Right cardiac atrium (tissue), 5 donors: Measurements from ENCODE around the gene TECPR2. TPM values are rescaled to one million over a fixed set of nuclear protein-coding genes. Genes with fewer than 3 reads are reported as not detected.
"Not testable (repeated sequence)": the region's sequence is repeated elsewhere in the genome, so short reads cannot be mapped to it uniquely, and the experiment has no call there.

ENCODE experiments used
- ATAC-seq, 2 donors: fragments of 200-7000 bp; cut with Tn5 transposase; one replicate each; pipeline versions ENCODE4 v1.8.0 to v1.9.1; 2020; ENCODE audit warnings: moderate library complexity in 2 of 2, mild to moderate bottlenecking in 1 of 2
- DNase-seq, 3 donors: peaks; one replicate each; pipeline ENCODE4 v3.0.0-alpha.2; 2020
- H3K27ac ChIP-seq: one replicate; pipeline ENCODE4 v1.5.1; 2013; ENCODE audit warnings: mild to moderate bottlenecking, low read length, control low read depth, moderate library complexity
- H3K27me3 ChIP-seq: one replicate; pipeline ENCODE4 v1.6.1; 2013; ENCODE audit not compliant: control insufficient read depth, insufficient read depth
- H3K4me1 ChIP-seq: one replicate; pipeline ENCODE4 v1.6.1; 2013; ENCODE audit warnings: low read length; ENCODE audit not compliant: control insufficient read depth, insufficient read depth
- H3K4me3 ChIP-seq: one replicate; pipeline ENCODE4 v1.5.1; 2013; ENCODE audit warnings: low read length, control low read depth
- H3K9me3 ChIP-seq: one replicate; pipeline ENCODE4 v1.6.1; 2013; ENCODE audit warnings: low read length; ENCODE audit not compliant: control insufficient read depth
- WGBS: extraction: QIAGEN DNeasy Blood & Tissue Kit; methylation state at CpG from one replicate; pipeline ENCODE4 v1.1.7; 2013; 5-methylcytosine and 5-hydroxymethylcytosine counted together
- intact Hi-C, 4 donors: fragments of 100-400 bp; cut with DNase I; formaldehyde crosslinking; loops; one replicate each; pipeline versions ENCODE4 v1.11.0 to v1.14.0; 2022 to 2023
- microRNA-seq, 2 donors: library from miRNA; unstranded; fragments of <30 nt; microRNA quantifications; one replicate each; pipeline ENCODE4 v1.2.0, GENCODE V29; 2020 to 2021
- polyA plus RNA-seq: library from polyadenylated mRNA; stranded (reverse); fragments of 200-250 nt; gene quantifications from one replicate; pipeline ENCODE4 v1.2.3, GENCODE V29; 2013
- total RNA-seq, 4 donors: library from RNA; stranded (reverse); fragmentation: NEBNext Ultra II Directional; extraction: Animal tissue kit (Norgen Biotek cat#: 25700); gene quantifications; one replicate each; pipeline ENCODE4 v1.2.1, GENCODE V29; 2021
- donor health status: healthy with polysubstance abuse.
- donor health status: DM: no; HTN: yes; CAD: no.
- donor health status: DM: no; HTN: no; CAD: no.
- donor health status: DM: no; HTN: yes; CAD: no; lungs with severe emphysema.
- donor health status: DM: yes; HTN: yes; CAD: no.

Gene TECPR2
- total and polyA plus RNA-seq, 5 donors, result 10.1 to 32.0 (median 23.5) TPM

GRCh38 chr14:102550927-102551401 lies 188.2 kb downstream of the TECPR2 start:
- H3K9me3 ChIP-seq, H3K27me3 ChIP-seq, H3K4me1 ChIP-seq, DNase-seq, intact Hi-C loops, ATAC-seq, H3K27ac ChIP-seq, H3K4me3 ChIP-seq: not testable (repeated sequence)
- 66% methylated on average over 3 of the region's 3 CpGs for WGBS

Small RNAs within 50 kb of the gene (microRNA-seq; reads per million reads assigned to microRNA genes)
- gene MIR4309, result 0 reads per million in 2 donors

Other genes starting within 250 kb of the TECPR2 start
- gene WDR20, start 223.0 kb upstream of the TECPR2 start, total RNA-seq, result 10 to 100 TPM; 21.9 to 27.3 (median 22.4) TPM
- 13.2 TPM for gene WDR20, start 223.0 kb upstream of the TECPR2 start, polyA plus RNA-seq
- 10 to 100 TPM; 11.4 to 18.4 (median 13.5) TPM for gene MOK, start 57.8 kb upstream of the TECPR2 start, total RNA-seq
- 13.9 TPM for gene MOK, start 57.8 kb upstream of the TECPR2 start, polyA plus RNA-seq
- gene ZNF839, start 43.2 kb upstream of the TECPR2 start, total RNA-seq, result 10 to 100 TPM in 1 of 4 donors, 1 to 10 TPM in 3; 5.7 to 11.0 (median 7.0) TPM
- 7.0 TPM for gene ZNF839, start 43.2 kb upstream of the TECPR2 start, polyA plus RNA-seq
- gene CINP, start 51 bp upstream of the TECPR2 start, total RNA-seq, result 10 to 100 TPM; 31.8 to 35.3 (median 33.5) TPM
- gene CINP, start 51 bp upstream of the TECPR2 start, polyA plus RNA-seq, result 38.2 TPM
- gene ANKRD9, start 146.8 kb downstream of the TECPR2 start, total RNA-seq, result 100 to 1,000 TPM; 115 to 134 (median 125) TPM
- gene ANKRD9, start 146.8 kb downstream of the TECPR2 start, polyA plus RNA-seq, result 43.1 TPM
- gene RCOR1, start 229.7 kb downstream of the TECPR2 start, total RNA-seq, result 10 to 100 TPM; 12.2 to 14.4 (median 13.6) TPM
- 4.4 TPM for gene RCOR1, start 229.7 kb downstream of the TECPR2 start, polyA plus RNA-seq